GM18499 (cell line): ENCODE results near the gene CNTNAP5.

Source experiments
- ATAC-seq: cut with Tn5 transposase; IDR thresholded peaks from one replicate; pipeline ENCODE4 v1.9.1; 2021; ENCODE audit warnings: moderate number of reproducible peaks; ENCODE audit not compliant: insufficient read depth, unreplicated experiment

Gene CNTNAP5

DNA sequence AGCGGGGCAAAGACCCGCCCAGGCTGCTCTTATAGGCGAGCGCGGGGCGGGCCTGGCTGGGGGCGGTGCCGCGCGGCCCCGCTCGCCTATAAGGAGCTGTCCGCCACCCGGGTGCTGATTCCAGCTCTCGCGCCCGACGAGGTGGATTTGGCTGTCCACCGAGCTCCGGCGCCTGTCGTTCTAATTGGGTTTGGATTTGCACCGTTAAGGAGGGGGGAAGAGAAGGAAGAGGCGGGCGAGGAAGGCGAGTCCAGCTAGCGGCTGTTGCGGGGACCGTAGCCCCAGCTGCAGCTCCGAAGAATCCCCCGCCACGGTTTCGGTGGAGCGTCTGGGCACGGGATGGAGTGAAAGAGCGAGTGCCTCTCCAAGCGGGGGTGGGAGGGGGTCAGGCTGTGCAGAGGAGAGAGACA, at the start of gene CNTNAP5:
CNTNAP5 (plus strand) TSS at position 117 of the 410 bp plus-strand sequence. CDS start 364 bp downstream, outside the sequence.
- no peak for ATAC-seq

DNA sequence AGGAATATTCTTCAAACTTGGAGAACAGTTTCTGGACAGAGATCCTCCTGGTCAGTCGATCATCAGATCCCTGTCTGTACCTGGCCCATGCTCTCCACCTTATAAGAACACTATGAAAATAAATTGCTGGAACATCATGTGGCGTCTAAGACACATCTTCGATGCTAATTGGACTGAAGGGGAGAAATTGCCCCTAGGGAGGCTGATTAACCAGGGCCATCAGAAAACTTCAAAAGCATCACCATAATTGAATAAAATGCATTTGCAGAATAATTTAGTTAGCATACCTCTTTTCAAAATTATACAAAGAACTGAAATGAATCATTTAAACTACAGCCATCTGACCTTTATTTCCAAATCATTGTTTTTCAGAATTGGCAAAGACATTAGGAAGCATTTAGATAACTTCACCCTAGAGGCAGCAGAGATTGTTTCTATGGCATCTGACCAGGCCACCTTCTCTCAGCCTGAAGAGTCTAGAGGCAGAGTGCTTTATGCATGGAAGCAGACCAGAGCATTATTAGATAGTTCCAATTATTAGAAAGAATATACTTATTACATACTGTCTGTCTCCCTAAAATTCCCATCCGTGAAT, 48.9 kb upstream of the CNTNAP5 start:
- no peak for ATAC-seq

GRCh38 chr2:123993728-123994323, 31.3 kb upstream of the CNTNAP5 start:
- no peak for ATAC-seq

- ATAC-seq = no peak
Measured at GRCh38 chr2:123999681-124000080, 25.4 kb upstream of the CNTNAP5 start.

- no peak for ATAC-seq
Measured at GRCh38 chr2:124001696-124002430, 23.2 kb upstream of the CNTNAP5 start.

- ATAC-seq = no peak
Measured at GRCh38 chr2:124018890-124019289, 6.2 kb upstream of the CNTNAP5 start.

GRCh38 chr2:124024561-124025170, 421 bp upstream of the CNTNAP5 start:
- no peak for ATAC-seq

- no peak for ATAC-seq
Measured at GRCh38 chr2:124025891-124026434, 876 bp downstream of the CNTNAP5 start.

GRCh38 chr2:124026503-124026902, 1.4 kb downstream of the CNTNAP5 start:
- ATAC-seq = no peak

- ATAC-seq = peak; percentile 78
Measured at GRCh38 chr2:124027182-124027581, 2.1 kb downstream of the CNTNAP5 start.

GRCh38 chr2:124032799-124033198, 7.7 kb downstream of the CNTNAP5 start:
- no peak for ATAC-seq

- no peak for ATAC-seq
Measured at GRCh38 chr2:124034265-124034664, 9.2 kb downstream of the CNTNAP5 start.

- no peak for ATAC-seq
Measured at GRCh38 chr2:124035001-124035400, 9.9 kb downstream of the CNTNAP5 start.

DNA sequence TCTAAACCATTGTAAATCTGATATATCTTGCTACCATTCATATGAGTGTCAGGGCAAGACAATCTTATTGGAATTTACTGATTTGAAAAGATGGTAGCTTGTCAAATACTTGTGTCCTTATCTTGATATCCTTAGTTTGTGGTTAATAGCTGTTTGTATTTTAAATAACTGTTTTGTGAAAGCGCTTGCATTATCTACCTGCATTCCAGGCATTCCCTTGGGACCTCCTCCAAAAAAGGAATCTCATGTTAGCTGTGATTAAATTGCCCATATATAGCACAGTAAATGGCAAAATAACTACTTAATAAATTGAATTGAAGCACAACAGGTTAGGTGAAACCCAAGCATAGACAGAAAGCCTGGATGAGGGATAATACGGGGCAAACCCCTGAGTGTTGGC, 13.9 kb downstream of the CNTNAP5 start:
- ATAC-seq = no peak

- no peak for ATAC-seq
Measured at GRCh38 chr2:124039762-124040291, 14.7 kb downstream of the CNTNAP5 start.

DNA sequence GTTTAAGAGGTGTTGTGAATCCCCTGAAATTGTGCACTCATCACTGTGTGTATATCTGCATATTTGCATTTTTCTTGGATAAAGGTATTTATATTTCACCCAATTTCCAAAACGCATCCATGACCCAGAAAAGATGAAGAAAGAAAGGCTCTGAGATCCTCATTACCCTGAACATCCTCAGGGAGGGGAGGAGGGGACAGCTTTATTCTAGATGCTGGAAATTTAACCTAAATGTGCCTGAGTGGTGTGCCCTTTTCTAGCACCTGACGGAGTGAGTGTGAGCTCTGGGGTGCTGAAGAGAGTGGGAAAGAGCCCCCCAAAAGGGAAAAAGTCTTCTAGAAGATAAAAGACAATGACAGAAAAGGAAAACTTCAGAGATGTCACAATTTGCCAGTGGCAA, 20.8 kb downstream of the CNTNAP5 start:
- no peak for ATAC-seq

DNA sequence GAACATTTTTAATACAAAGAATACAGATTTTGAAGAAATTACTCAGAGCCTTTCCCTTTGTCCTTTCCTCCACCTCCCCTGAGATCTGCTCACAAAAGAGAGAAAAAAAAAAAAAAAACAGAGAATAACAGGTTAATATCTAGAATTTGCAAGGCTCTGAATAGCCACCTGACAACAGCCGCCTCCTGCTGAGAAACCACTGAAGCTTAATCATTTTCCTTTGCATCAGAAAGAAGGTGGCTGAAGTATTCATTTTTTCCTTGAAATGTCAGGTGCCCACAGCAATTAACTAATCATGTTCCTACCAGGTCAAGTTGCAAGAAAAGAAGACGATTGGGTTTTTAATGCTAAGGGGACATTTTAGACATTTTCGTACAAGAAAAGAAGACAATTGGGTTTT, 21.2 kb downstream of the CNTNAP5 start:
- ATAC-seq = no peak

- ATAC-seq = no peak
Measured at GRCh38 chr2:124048102-124048501, 23.0 kb downstream of the CNTNAP5 start.

DNA sequence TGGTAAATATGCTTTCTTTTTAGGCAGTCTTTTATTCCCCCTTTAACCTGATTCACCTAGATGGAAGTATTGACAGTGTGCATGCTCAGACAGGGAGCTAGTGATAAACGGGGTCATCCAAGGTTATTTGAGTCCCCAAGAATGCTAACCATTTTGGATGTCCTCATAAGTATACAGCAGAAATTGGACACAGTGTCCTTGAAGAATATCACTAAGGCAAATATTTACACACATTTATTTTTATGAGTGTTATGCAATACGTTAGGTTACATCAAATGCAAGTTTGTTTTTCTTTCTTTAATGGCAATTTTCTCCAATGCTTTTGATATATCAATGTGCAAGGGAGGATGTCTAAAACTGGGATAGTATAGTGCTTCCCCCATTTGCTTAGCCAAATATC, 23.6 kb downstream of the CNTNAP5 start:
- ATAC-seq = no peak

GRCh38 chr2:124049136-124049535, 24.0 kb downstream of the CNTNAP5 start:
- no peak for ATAC-seq
